Left lung (tissue), 10 donors: Measurements from ENCODE around the gene ZFYVE21. TPM values are rescaled to one million over a fixed set of nuclear protein-coding genes. Genes with fewer than 3 reads are reported as not detected.

Experiments
- ATAC-seq: fragments of 200-7000 bp; cut with Tn5 transposase; one replicate; pipeline ENCODE4 v1.9.1; 2020; ENCODE audit warnings: moderate library complexity
- DNase-seq, 4 donors: peaks; one replicate each; pipeline ENCODE4 v3.0.0-alpha.2; 2013 to 2020
- H3K27ac ChIP-seq, 2 donors: fragments of 200-600 bp; sonication (generic) in 1 of 2; one replicate each; pipeline versions ENCODE4 v1.5.0 to v1.8.0; 2020 to 2021
- H3K27me3 ChIP-seq, 2 donors: fragments of 200-600 bp; sonication (generic) in 1 of 2; one replicate each; pipeline versions ENCODE4 v1.5.0 to v1.8.0; 2020 to 2021
- H3K36me3 ChIP-seq, 2 donors: fragments of 200-600 bp; sonication (generic) in 1 of 2; one replicate each; pipeline versions ENCODE4 v1.5.0 to v1.8.0; 2020 to 2021
- H3K4me1 ChIP-seq, 2 donors: fragments of 200-600 bp; one replicate each; pipeline ENCODE4 v1.8.0; 2021
- H3K4me3 ChIP-seq, 2 donors: fragments of 200-600 bp; sonication (generic) in 1 of 2; one replicate each; pipeline versions ENCODE4 v1.5.0 to v1.8.0; 2020 to 2021; ENCODE audit warnings: mild to moderate bottlenecking in 1 of 2
- H3K9me3 ChIP-seq, 2 donors: fragments of 200-600 bp; sonication (generic) in 1 of 2; one replicate each; pipeline versions ENCODE4 v1.5.0 to v1.8.0; 2020 to 2021
- intact Hi-C, 2 donors: fragments of 100-400 bp; cut with DNase I; formaldehyde crosslinking; loops; one replicate each; pipeline versions ENCODE4 v1.11.2 to v1.14.2; 2022
- polyA plus RNA-seq, 6 donors: library from polyadenylated mRNA; unstranded; fragments of 120-200 nt; gene quantifications; one replicate each; pipeline ENCODE4 v1.2.1, GENCODE V29; 2013; ENCODE audit not compliant: insufficient read length in 6 of 6
- total RNA-seq, 2 donors: library from RNA; stranded (reverse); fragmentation: NEBNext Ultra II Directional; extraction: Animal tissue kit (Norgen Biotek cat#: 25700); gene quantifications; one replicate each; pipeline ENCODE4 v1.2.1, GENCODE V29; 2021
- TF ChIP-seq, protein P1 (sequence below), 2 donors: fragments of 200-600 bp; sonication (generic) in 1 of 2; IDR thresholded peaks; one replicate each; pipeline versions ENCODE4 v1.5.0 to v1.8.0; 2021; ENCODE audit warnings: antibody characterized with exemption in 2 of 2
- donor health status: DM: no; HTN: yes; CAD: no.
- donor health status: DM: no; HTN: no; CAD: no.

The ZFYVE21 gene
- total and polyA plus RNA-seq, 8 donors: 42.8 to 72.7 (median 59.2) TPM

DNA sequence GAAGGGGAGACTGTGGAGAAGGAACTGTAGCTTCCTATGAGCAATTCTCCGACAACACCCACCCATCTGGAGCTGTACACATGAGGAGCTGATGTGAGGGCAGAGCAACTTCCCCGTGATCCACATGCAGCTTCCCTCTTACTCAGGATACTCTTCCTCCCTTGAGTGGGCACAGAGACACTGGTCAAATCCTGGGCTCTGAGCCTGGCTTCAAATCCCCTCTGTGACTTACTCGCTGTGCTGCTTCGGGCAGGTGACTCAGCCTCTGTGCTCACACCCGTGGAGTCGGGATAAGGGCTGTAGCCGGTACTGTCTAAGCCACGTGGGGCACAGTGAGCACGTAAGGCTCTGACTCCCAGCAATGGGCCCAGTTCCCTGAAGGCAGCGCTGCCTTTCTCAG is 31.1 kb downstream of the ZFYVE21 start:
- Histone ChIP-seq H3K4me3 (no peak overlapping the region), H3K4me1 (no peaks in the 10 kb centered on the region), H3K27ac (no peak overlapping the region), H3K27me3 (no peaks in the 10 kb centered on the region), H3K9me3 (no peaks in the 10 kb centered on the region), H3K36me3 (peaks cover 0 to 75% of the 10 kb centered on the region in 2 donors)
- DNase-seq (no peak), ATAC-seq (no peak)
- TF ChIP-seq, protein P1, sequence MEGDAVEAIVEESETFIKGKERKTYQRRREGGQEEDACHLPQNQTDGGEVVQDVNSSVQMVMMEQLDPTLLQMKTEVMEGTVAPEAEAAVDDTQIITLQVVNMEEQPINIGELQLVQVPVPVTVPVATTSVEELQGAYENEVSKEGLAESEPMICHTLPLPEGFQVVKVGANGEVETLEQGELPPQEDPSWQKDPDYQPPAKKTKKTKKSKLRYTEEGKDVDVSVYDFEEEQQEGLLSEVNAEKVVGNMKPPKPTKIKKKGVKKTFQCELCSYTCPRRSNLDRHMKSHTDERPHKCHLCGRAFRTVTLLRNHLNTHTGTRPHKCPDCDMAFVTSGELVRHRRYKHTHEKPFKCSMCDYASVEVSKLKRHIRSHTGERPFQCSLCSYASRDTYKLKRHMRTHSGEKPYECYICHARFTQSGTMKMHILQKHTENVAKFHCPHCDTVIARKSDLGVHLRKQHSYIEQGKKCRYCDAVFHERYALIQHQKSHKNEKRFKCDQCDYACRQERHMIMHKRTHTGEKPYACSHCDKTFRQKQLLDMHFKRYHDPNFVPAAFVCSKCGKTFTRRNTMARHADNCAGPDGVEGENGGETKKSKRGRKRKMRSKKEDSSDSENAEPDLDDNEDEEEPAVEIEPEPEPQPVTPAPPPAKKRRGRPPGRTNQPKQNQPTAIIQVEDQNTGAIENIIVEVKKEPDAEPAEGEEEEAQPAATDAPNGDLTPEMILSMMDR (IDR thresholded peaks at IDR 0.05): no peak
- intact Hi-C loops: no loop called here

DNA sequence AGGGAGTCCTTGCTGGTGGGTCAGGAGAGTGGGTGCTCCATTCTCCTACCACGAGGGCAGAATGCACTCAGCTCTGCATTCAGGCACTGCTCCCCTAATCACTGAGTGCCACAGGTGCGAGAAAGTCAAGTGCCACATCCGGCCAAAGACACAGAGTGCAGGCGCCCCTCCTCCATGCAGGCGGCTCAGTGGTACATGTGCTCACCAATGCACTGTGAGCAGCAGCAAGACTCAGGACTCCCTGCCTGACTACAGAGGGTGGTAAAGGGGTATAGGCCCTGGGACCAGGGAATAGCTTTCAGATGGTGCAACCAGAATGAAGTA is 32.9 kb downstream of the ZFYVE21 start:
- intact Hi-C loops: no loop called here
- TF ChIP-seq, protein P1 (IDR thresholded peaks at IDR 0.05): no peak
- no peaks in the 10 kb centered on the region for H3K27me3 ChIP-seq
- peaks cover 0 to 76% of the 10 kb centered on the region in 2 donors for H3K36me3 ChIP-seq
- H3K9me3 ChIP-seq: no peaks in the 10 kb centered on the region
- no peak overlapping the region for H3K27ac ChIP-seq
- no peak for DNase-seq
- no peak overlapping the region for H3K4me3 ChIP-seq
- ATAC-seq: no peak
- no peaks in the 10 kb centered on the region for H3K4me1 ChIP-seq

DNA sequence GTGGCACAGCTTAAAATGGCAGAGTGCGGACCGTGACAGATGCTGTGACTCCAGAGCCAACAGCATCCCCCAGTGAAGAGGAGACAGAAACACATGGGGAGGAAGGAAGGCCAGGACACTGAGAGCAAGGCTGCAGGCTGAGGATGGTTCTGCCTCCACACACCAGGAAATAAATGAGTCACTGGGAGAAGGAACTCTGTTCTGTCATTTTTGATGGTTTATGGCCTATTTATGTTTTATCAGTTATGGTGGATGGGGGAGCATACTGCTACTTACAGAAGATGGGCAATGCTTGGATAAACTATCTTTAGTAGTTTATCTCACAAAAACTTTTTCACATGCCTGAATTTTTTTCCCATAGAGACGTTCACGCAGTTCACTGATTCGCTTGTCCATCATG is 33.8 kb downstream of the ZFYVE21 start:
- no peaks in the 10 kb centered on the region for H3K9me3 ChIP-seq
- TF ChIP-seq, protein P1 (IDR thresholded peaks at IDR 0.05): no peak
- H3K36me3 ChIP-seq: peaks cover 0 to 71% of the 10 kb centered on the region in 2 donors
- no peaks in the 10 kb centered on the region for H3K4me1 ChIP-seq
- no peak overlapping the region for H3K27ac ChIP-seq
- H3K27me3 ChIP-seq: no peaks in the 10 kb centered on the region
- no peak overlapping the region for H3K4me3 ChIP-seq
- intact Hi-C loops: no loop called here
- DNase-seq: no peak
- ATAC-seq: no peak

DNA sequence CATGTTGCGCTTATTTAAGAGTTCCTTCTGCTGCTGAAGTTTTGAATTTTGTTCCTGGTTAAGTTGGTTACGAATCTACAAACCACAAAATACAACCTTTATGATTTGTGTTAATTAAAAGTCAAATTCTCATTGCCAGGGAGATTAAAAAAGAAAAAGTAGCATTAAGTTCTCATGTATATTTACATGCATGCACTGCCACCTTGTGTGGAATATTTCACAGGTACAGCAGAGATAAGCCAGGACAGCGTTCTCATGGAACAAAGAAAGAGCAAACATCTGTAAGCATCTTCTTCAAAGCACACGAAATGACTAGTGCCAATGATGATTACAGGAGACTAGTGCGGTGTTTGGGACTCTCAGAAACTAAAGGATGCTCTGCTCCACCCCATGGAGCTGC is 34.2 kb downstream of the ZFYVE21 start:
- DNase-seq: no peak

DNA sequence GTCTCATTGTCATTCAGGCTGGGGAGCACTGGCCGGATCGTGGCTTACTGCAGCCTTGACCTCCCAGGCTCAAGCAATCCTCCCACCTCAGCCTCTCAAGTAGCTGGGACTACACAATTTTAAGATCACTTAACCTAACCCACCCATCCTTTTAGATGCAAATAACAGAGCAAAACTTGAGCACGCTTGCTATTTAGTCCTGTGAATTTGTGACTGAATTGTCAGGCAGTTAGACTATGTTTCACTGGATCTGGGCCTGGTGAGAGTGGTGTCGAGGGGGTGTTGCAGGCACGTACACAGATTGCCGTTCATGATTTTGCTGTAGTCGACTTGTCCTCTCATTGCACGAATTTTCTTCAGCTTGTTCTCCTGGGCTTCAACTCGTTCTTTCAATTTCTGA is 38.2 kb downstream of the ZFYVE21 start:
- no peaks in the 10 kb centered on the region for H3K27me3 ChIP-seq
- H3K4me1 ChIP-seq: no peaks in the 10 kb centered on the region
- intact Hi-C loops: no loop called here
- DNase-seq (no peak), ATAC-seq (no peak)
- TF ChIP-seq, protein P1 (IDR thresholded peaks at IDR 0.05): no peak
- H3K4me3 ChIP-seq: no peak overlapping the region
- no peak overlapping the region for H3K27ac ChIP-seq
- peaks cover 0 to 39% of the 10 kb centered on the region in 2 donors for H3K36me3 ChIP-seq
- no peaks in the 10 kb centered on the region for H3K9me3 ChIP-seq

More for the DNA sequence above, 34.2 kb downstream of the ZFYVE21 start:
- no peaks in the 10 kb centered on the region for H3K4me1 ChIP-seq
- peaks cover 0 to 69% of the 10 kb centered on the region in 2 donors for H3K36me3 ChIP-seq
- intact Hi-C loops: no loop called here
- H3K4me3 ChIP-seq: no peak overlapping the region
- no peak for ATAC-seq
- TF ChIP-seq, protein P1 (IDR thresholded peaks at IDR 0.05): no peak
- no peaks in the 10 kb centered on the region for H3K9me3 ChIP-seq
- no peaks in the 10 kb centered on the region for H3K27me3 ChIP-seq
- H3K27ac ChIP-seq: no peak overlapping the region
